Measurements from ENCODE around the gene KRTAP5-11.
"Not testable (repeated sequence)": the region's sequence is repeated elsewhere in the genome, so short reads cannot be mapped to it uniquely, and the experiment has no call there.

Gene KRTAP5-11

DNA sequence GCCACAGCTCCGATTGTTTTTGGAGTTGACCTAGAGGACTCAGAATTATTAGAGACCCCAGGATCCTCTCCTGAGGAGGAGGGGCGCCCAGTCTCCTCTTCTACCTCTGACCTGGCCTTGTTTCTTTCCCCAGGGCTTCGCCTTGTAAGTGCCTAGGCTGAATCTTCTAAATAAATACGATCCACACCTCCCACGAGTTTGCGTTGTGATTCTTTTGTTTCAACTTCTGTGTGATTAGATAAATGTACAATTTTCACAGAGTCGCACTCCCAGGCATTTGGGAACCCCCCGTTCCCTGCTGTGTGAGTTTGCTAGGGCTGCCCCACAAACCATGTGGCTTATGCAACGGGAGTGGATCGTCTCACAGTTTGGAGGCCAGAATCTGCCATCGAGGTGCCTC, 43.7 kb downstream of the KRTAP5-11 start:
- DNase-seq (ENCODE audit: low read depth, low spot score): no peak
- POLR2A ChIA-PET: no interaction called here
- TF ChIP-seq, protein P1, sequence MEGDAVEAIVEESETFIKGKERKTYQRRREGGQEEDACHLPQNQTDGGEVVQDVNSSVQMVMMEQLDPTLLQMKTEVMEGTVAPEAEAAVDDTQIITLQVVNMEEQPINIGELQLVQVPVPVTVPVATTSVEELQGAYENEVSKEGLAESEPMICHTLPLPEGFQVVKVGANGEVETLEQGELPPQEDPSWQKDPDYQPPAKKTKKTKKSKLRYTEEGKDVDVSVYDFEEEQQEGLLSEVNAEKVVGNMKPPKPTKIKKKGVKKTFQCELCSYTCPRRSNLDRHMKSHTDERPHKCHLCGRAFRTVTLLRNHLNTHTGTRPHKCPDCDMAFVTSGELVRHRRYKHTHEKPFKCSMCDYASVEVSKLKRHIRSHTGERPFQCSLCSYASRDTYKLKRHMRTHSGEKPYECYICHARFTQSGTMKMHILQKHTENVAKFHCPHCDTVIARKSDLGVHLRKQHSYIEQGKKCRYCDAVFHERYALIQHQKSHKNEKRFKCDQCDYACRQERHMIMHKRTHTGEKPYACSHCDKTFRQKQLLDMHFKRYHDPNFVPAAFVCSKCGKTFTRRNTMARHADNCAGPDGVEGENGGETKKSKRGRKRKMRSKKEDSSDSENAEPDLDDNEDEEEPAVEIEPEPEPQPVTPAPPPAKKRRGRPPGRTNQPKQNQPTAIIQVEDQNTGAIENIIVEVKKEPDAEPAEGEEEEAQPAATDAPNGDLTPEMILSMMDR (IDR thresholded peaks at IDR 0.05; ENCODE audit: insufficient read depth, low read length, missing control alignments): no peak
- CTCF ChIA-PET: no interaction called here
- H3K4me3 ChIP-seq (ENCODE audit: low read depth, low read length): no peak overlapping the region

DNA sequence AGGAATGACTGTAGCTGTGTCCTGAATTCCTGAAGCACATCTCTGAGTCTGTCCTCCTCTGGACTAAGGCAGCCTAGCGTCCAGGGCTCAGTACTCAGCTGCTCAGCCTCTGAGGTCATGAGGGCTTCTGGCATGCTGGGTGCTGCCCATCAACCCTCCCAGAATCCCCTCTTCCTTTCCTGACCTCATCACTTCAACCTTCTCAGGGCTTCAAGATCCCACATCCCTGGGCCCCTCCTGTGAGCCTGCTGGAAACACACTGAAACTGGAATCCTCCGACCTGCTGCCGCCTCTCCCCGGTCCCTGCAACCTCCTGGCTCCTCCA, 44.0 kb downstream of the KRTAP5-11 start:
- TF ChIP-seq, protein P1 (IDR thresholded peaks at IDR 0.05; ENCODE audit: insufficient read depth, low read length, missing control alignments): no peak
- CTCF ChIA-PET: no interaction called here
- POLR2A ChIA-PET: no interaction called here
- no peak for DNase-seq (ENCODE audit: low read depth, low spot score)
- no peak overlapping the region for H3K4me3 ChIP-seq (ENCODE audit: low read depth, low read length)

DNA sequence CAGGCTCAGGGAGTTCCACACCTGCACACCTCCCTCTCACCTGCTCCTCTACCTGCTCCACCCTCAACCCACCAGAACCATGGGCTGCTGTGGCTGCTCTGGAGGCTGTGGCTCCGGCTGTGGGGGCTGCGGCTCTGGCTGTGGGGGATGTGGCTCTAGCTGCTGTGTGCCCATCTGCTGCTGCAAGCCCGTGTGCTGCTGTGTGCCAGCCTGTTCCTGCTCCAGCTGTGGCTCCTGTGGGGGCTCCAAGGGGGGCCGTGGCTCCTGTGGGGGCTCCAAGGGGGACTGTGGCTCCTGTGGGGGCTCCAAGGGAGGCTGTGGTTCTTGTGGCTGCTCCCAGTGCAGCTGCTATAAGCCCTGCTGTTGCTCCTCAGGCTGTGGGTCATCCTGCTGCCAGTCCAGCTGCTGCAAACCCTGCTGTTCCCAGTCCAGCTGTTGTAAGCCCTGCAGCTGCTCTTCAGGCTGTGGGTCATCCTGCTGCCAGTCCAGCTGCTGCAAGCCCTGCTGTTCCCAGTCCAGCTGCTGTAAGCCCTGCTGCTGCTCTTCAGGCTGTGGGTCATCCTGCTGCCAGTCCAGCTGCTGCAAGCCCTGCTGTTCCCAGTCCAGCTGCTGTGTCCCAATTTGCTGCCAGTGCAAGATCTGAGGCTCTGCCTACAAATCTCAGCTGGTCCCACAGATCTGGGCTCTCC, 44.6 kb downstream of the KRTAP5-11 start, which contains the start of gene KRTAP5-8:
KRTAP5-8 (plus strand) TSS at position 49 of the 689 bp plus-strand sequence; CDS start at position 80, 31 bp downstream.
- DNase-seq (ENCODE audit: low read depth, low spot score); H3K4me3 ChIP-seq (ENCODE audit: low read depth, low read length); CTCF ChIA-PET; POLR2A ChIA-PET: not testable (repeated sequence)

DNA sequence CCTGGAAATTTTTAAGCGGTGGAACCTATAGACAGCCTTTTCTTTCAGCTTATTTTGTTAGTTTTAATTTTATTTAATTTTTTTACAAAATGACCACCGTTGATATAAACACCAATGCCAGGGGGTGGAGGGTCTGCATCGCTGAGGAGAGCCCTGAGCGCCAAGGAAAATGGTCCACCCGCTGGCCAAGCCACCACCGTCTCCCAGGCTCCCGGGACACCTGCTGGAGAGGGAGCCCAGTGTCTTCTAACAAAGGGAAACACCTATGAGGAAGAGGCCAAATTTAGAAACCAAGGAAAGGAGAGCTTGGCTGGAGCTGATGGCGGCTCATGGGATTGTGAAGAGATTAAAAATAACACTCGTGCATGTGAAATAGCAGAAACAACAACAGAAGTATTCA, 45.1 kb downstream of the KRTAP5-11 start:
- ChIA-PET CTCF (no interaction called here), POLR2A (no interaction called here)
- H3K4me3 ChIP-seq (ENCODE audit: low read depth, low read length): no peak overlapping the region
- TF ChIP-seq, protein P1 (IDR thresholded peaks at IDR 0.05; ENCODE audit: insufficient read depth, low read length, missing control alignments): no peak
- no peak for DNase-seq (ENCODE audit: low read depth, low spot score)

DNA sequence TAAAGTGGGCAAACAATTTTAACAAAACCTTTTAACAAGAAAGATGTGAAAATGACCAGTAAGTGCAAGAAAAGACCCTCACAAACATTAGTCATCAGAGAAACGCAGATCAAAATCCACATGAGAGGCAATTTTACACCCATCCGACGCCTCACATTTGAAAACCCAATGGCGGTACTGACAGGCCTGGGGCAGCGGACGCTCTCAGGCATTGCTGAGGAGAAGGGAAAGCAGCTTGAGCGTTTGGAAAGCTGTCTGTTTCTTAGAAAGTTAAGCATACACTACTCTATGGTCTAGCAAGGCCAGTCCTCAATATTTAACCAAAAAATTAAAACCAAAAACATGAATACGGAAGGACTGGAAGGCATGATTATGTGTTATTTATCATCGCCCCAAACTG, 46.9 kb downstream of the KRTAP5-11 start:
- ChIA-PET CTCF (no interaction called here), POLR2A (no interaction called here)
- TF ChIP-seq, protein P1 (IDR thresholded peaks at IDR 0.05; ENCODE audit: insufficient read depth, low read length, missing control alignments): no peak
- no peak overlapping the region for H3K4me3 ChIP-seq (ENCODE audit: low read depth, low read length)
- no peak for DNase-seq (ENCODE audit: low read depth, low spot score)

DNA sequence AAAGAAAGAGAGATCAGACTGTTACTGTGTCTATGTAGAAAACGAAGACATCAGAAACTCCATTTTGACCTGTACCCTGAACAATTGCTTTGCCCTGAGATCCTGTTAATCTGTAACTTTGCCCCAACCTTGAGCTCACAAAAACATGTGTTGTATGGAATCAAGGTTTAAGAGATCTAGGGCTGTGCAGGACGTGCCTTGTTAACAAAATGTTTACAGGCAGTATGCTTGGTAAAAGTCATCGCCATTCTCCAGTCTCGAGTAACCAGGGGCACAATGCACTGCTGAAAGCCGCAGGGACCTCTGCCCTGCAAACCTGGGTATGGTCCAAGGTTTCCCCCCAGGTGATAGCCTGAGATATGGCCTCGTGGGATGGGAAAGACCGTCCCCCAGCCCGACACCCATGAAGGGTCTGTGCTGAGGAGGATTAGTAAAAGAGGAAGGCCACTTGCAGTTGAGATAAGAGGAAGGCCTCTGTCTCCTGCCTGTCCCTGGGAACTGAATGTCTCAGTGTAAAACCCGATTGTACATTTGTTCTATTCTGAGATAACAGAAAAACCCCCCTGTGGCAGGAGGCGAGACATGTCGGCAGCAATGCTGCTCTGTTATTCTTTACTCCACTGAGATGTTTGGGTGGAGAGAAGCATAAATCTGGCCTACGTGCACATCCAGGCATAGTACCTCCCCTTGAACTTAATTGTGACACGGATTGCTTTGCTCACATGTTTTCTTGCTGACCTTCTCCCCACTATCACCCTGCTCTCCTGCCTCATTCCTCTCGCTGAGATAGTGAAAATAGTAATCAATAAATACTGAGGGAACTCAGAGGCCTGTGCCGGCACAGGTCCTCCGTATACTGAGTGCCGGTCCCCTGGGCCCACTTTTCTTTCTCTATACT, 47.7 kb downstream of the KRTAP5-11 start:
- POLR2A ChIA-PET; H3K4me3 ChIP-seq (ENCODE audit: low read depth, low read length); CTCF ChIA-PET; DNase-seq (ENCODE audit: low read depth, low spot score): not testable (repeated sequence)

DNA sequence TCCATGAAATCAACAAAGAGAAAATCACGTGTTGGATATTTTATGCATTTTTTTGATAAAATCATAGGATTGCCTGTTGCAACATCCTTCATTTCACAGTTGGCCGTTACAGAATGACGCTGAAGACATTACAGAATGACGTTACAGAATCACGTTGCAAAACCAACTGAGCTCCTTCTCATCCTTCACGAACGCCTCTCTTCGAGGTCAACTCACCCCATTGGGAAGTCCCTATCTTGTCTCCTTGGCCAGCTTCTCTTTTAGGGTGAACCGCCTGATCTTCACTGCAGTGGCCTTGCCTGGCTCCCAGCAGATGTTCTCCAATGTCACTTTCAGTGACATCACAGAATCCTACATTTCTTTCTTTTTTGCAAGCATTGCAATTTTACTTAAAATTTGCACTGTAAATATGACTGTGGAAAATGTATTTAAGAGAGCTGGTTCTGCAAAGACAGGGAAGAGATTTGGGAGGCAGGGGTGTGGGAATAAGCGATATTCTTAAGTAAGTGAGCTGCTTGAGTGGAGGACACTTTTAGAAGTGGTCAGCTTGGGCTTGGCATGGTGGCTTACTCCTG, 50.6 kb downstream of the KRTAP5-11 start:
- CTCF ChIA-PET: interaction anchor here (0.6 kb wide), 1 partner anchor 48 kb away, joined by 3 read pairs; no protein-coding TSS in a partner anchor
- POLR2A ChIA-PET: no interaction called here
- no peak for DNase-seq (ENCODE audit: low read depth, low spot score)
- no peak overlapping the region for H3K4me3 ChIP-seq (ENCODE audit: low read depth, low read length)
- TF ChIP-seq, protein P1 (IDR thresholded peaks at IDR 0.05; ENCODE audit: insufficient read depth, low read length, missing control alignments): no peak

All from AG04449 (cell line).